ENCODE measurements around the gene ARCN1.

Gene ARCN1

DNA sequence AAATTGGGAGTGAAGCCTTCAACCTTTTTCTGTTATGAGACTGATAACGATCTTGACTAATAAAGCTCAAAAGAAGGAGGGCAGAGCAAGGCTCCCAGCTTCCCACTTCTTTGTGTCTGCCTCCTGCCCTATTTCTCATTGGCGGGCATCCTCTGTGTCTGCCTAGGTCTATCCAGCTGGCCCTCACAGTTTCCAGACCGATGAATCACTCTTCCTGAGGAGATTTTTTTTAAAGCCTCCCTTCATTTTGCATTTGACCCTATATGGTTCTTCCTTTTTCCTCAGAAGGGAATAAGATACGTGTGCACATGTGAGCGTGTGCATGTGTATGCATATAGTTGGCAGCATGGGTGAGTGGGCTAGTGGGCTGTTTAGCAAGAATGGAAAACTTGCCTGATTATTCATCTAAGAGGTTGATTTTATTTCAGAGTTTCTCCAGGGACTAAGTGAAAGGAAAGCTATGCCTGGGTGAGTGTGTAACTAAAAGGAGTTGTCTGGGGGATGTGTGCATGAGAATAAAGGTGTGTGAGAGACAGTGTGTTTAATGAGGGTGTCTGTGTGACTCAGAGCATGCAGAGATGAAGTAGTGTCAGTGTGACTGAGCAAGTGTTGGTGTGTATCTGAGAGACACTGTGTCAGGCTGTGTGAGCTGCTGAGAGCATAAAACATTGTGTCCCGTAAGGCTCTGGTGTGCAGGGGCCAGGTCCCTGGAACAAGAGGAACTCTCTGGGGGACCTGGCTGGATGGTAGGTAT, 47.4 kb downstream of the ARCN1 start:
- no peaks in the 10 kb centered on the region for H3K27me3 ChIP-seq (ENCODE audit: control insufficient read depth in 1 of 2, insufficient read depth in 1 of 2, low read length in 2 of 2)

GRCh38 chr11:118620529-118621070, 48.4 kb downstream of the ARCN1 start:
- Histone ChIP-seq H2BK12ac (ENCODE audit: low read length in 2 of 2) (peak overlapping the region; percentile 24 to 90), H2AK5ac (ENCODE audit: low read length, severe bottlenecking) (peak overlapping the region; percentile 98), H3K9me3 (ENCODE audit: control insufficient read depth, low read length) (no peaks in the 10 kb centered on the region), H3K9ac (ENCODE audit: low read length) (peak overlapping the region; percentile 75), H3K4me2 (ENCODE audit: low read length, poor library complexity, severe bottlenecking) (peak overlapping the region; percentile 2), H4K8ac (ENCODE audit: low read length) (peak overlapping the region; percentile 82), H3K4ac (ENCODE audit: low read depth in 1 of 2, low read length in 2 of 2) (peak overlapping the region; percentile 37 to 39), H3K4me1 (ENCODE audit: control insufficient read depth, insufficient read depth, low read depth, low read length) (peaks cover 65% of the 10 kb centered on the region), H3K36me3 (ENCODE audit: control insufficient read depth in 1 of 2, insufficient read depth in 2 of 2, low read depth in 1 of 2, low read length in 2 of 2) (peaks cover 49 to 56% of the 10 kb centered on the region in 2 experiments), H3K27ac (ENCODE audit: low read length, poor library complexity, severe bottlenecking) (peak overlapping the region; percentile 99), H3K23ac (ENCODE audit: low read length in 2 of 2) (no peak overlapping the region), H2BK15ac (ENCODE audit: low read depth, poor library complexity, severe bottlenecking) (peak overlapping the region; percentile 94), H2AFZ (ENCODE audit: low read depth, low read length) (no peak overlapping the region), H3K79me1 (replicated peaks; ENCODE audit: low read length, poor library complexity, severe bottlenecking) (peaks cover 18% of the 10 kb centered on the region), H4K91ac (ENCODE audit: low read length) (peak overlapping the region; percentile 98), H3K18ac (ENCODE audit: low read depth in 1 of 2, low read length in 2 of 2) (peak overlapping the region; percentile 89 to 95), H3K4me3 (ENCODE audit: insufficient read depth in 1 of 2, low read depth in 1 of 2, low read length in 2 of 2) (peak overlapping the region; percentile 35 to 69), H2BK120ac (ENCODE audit: low read depth, low read length) (peak overlapping the region; percentile 93), H3K27me3 (ENCODE audit: control insufficient read depth in 1 of 2, insufficient read depth in 1 of 2, low read length in 2 of 2) (no peaks in the 10 kb centered on the region), H3K14ac (ENCODE audit: low read length in 2 of 2) (peak overlapping the region in 1 of 2 experiments; percentile 87), H2BK5ac (ENCODE audit: low read depth, low read length, poor library complexity, severe bottlenecking) (peak overlapping the region; percentile 90)
- WGBS, result 60% methylated on average over 7 of the region's 7 CpGs
- DNase-seq, result no peak

More for the DNA sequence above, 47.4 kb downstream of the ARCN1 start:
- Histone ChIP-seq H3K14ac (ENCODE audit: low read length in 2 of 2) (peak overlapping the region in 1 of 2 experiments; percentile 87), H3K4me1 (ENCODE audit: control insufficient read depth, insufficient read depth, low read depth, low read length) (peaks cover 62% of the 10 kb centered on the region), H2AK5ac (ENCODE audit: low read length, severe bottlenecking) (peak overlapping the region; percentile 100), H2BK15ac (ENCODE audit: low read depth, poor library complexity, severe bottlenecking) (peak overlapping the region; percentile 96), H2AFZ (ENCODE audit: low read depth, low read length) (no peak overlapping the region), H3K27ac (ENCODE audit: low read length, poor library complexity, severe bottlenecking) (peak overlapping the region; percentile 99), H2BK5ac (ENCODE audit: low read depth, low read length, poor library complexity, severe bottlenecking) (peak overlapping the region; percentile 93), H3K4me3 (ENCODE audit: insufficient read depth in 1 of 2, low read depth in 1 of 2, low read length in 2 of 2) (peak overlapping the region in 1 of 2 experiments; percentile 54), H3K9ac (ENCODE audit: low read length) (peak overlapping the region; percentile 75), H4K91ac (ENCODE audit: low read length) (peak overlapping the region; percentile 53), H2BK120ac (ENCODE audit: low read depth, low read length) (peak overlapping the region; percentile 96), H3K36me3 (ENCODE audit: control insufficient read depth in 1 of 2, insufficient read depth in 2 of 2, low read depth in 1 of 2, low read length in 2 of 2) (peaks cover 46 to 51% of the 10 kb centered on the region in 2 experiments), H3K9me3 (ENCODE audit: control insufficient read depth, low read length) (no peaks in the 10 kb centered on the region), H3K18ac (ENCODE audit: low read depth in 1 of 2, low read length in 2 of 2) (peak overlapping the region; percentile 93 to 98), H4K8ac (ENCODE audit: low read length) (peak overlapping the region; percentile 67), H3K79me1 (replicated peaks; ENCODE audit: low read length, poor library complexity, severe bottlenecking) (peaks cover 10% of the 10 kb centered on the region), H3K4me2 (ENCODE audit: low read length, poor library complexity, severe bottlenecking) (no peak overlapping the region), H3K4ac (ENCODE audit: low read depth in 1 of 2, low read length in 2 of 2) (peak overlapping the region; percentile 1 to 69), H2BK12ac (ENCODE audit: low read length in 2 of 2) (peak overlapping the region; percentile 46 to 65), H3K23ac (ENCODE audit: low read length in 2 of 2) (no peak overlapping the region)
- DNase-seq, result peak; percentile 99
- 0% methylated on average over 5 of the region's 6 CpGs for WGBS

- Histone ChIP-seq H2AK5ac (ENCODE audit: low read length, severe bottlenecking) (peak overlapping the region; percentile 98), H3K4me3 (ENCODE audit: insufficient read depth in 1 of 2, low read depth in 1 of 2, low read length in 2 of 2) (peak overlapping the region; percentile 58 to 69), H2AFZ (ENCODE audit: low read depth, low read length) (no peak overlapping the region), H2BK15ac (ENCODE audit: low read depth, poor library complexity, severe bottlenecking) (peak overlapping the region; percentile 94), H3K14ac (ENCODE audit: low read length in 2 of 2) (peak overlapping the region in 1 of 2 experiments; percentile 87), H3K79me1 (replicated peaks; ENCODE audit: low read length, poor library complexity, severe bottlenecking) (peaks cover 15% of the 10 kb centered on the region), H3K23ac (ENCODE audit: low read length in 2 of 2) (no peak overlapping the region), H3K27me3 (ENCODE audit: control insufficient read depth in 1 of 2, insufficient read depth in 1 of 2, low read length in 2 of 2) (no peaks in the 10 kb centered on the region), H2BK12ac (ENCODE audit: low read length in 2 of 2) (peak overlapping the region; percentile 24 to 90), H2BK120ac (ENCODE audit: low read depth, low read length) (peak overlapping the region; percentile 93), H3K36me3 (ENCODE audit: control insufficient read depth in 1 of 2, insufficient read depth in 2 of 2, low read depth in 1 of 2, low read length in 2 of 2) (peaks cover 47 to 54% of the 10 kb centered on the region in 2 experiments), H3K18ac (ENCODE audit: low read depth in 1 of 2, low read length in 2 of 2) (peak overlapping the region; percentile 89 to 96), H4K8ac (ENCODE audit: low read length) (peak overlapping the region; percentile 82), H3K4me2 (ENCODE audit: low read length, poor library complexity, severe bottlenecking) (peak overlapping the region; percentile 65), H3K4ac (ENCODE audit: low read depth in 1 of 2, low read length in 2 of 2) (peak overlapping the region; percentile 85 to 88), H4K91ac (ENCODE audit: low read length) (peak overlapping the region; percentile 98), H3K9me3 (ENCODE audit: control insufficient read depth, low read length) (no peaks in the 10 kb centered on the region), H3K9ac (ENCODE audit: low read length) (peak overlapping the region; percentile 75), H3K27ac (ENCODE audit: low read length, poor library complexity, severe bottlenecking) (peak overlapping the region; percentile 99), H3K4me1 (ENCODE audit: control insufficient read depth, insufficient read depth, low read depth, low read length) (peaks cover 58% of the 10 kb centered on the region), H2BK5ac (ENCODE audit: low read depth, low read length, poor library complexity, severe bottlenecking) (peak overlapping the region; percentile 90)
- WGBS, result under 1% methylated on average over 35 of the region's 38 CpGs
- peak; percentile 94 for DNase-seq
Measured at GRCh38 chr11:118621071-118621783, 49.0 kb downstream of the ARCN1 start.
